Measurements from ENCODE around the gene RAC3. TPM values are rescaled to one million over a fixed set of nuclear protein-coding genes. Genes with fewer than 3 reads are reported as not detected.

Gene RAC3
- total and polyA plus RNA-seq, 9 of the 15 experiments (the other 6 are each of a cell fraction or from before 2014, with no cell fraction given): 0.23 to 292 (median 118) TPM

DNA sequence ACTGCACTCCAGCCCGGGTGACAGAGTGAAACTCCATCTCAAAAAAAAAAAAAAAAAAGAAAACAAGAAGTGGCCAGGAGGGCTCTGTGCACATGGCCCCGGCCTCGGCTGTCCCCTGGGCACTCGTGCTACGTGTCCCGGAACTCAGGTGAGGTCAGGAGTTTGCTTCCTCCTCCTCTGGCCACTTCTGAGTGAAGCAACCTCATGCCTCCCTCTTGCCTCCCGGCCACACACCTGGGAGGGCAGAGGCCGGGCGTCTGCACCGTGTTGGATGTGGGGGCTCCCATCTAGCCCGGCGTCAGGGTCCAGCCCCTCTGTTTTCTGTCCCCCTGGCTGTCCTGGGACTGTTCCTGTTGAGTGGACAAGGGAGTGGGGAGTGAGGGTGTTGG lies 31.9 kb upstream of the RAC3 start:
- Histone ChIP-seq H3K36me3 (ENCODE audit: control insufficient read depth, insufficient read depth, low read length) (peaks cover 6% of the 10 kb centered on the region; the same call in 1 of the 3 replicates), H3K4me2 (ENCODE audit: insufficient read depth, low read length) (no peak overlapping the region), H3K9me1 (ENCODE audit: control insufficient read depth, insufficient read depth, low read length) (no peaks in the 10 kb centered on the region), H3K4me1 (replicated peaks in 1 of 2; ENCODE audit: control insufficient read depth in 2 of 2, insufficient read depth in 2 of 2, low read length in 2 of 2) (peaks cover 0 to 63% of the 10 kb centered on the region in 2 experiments; a peak in 2 of 5 replicates), H3K79me2 (ENCODE audit: control insufficient read depth, insufficient read depth, low read length) (no peaks in the 10 kb centered on the region), H3K9me3 (replicated peaks; ENCODE audit: control insufficient read depth, insufficient read depth, low read depth, low read length) (no peaks in the 10 kb centered on the region), H4K20me1 (replicated peaks; ENCODE audit: control insufficient read depth, insufficient read depth, low read length) (no peaks in the 10 kb centered on the region), H3K27ac (ENCODE audit: extremely low read depth, low read depth, low read length) (no peak overlapping the region), H3K4me3 (no peak overlapping the region), H2AFZ (ENCODE audit: low read depth, low read length) (no peak overlapping the region), H3K9ac (ENCODE audit: insufficient read depth in 1 of 2, low read depth in 2 of 2, low read length in 2 of 2) (no peak overlapping the region; a peak in 1 of 4 replicates), H3K27me3 (ENCODE audit: control insufficient read depth in 2 of 2, insufficient read depth in 2 of 2, low read length in 2 of 2) (no peaks in the 10 kb centered on the region)
- intact Hi-C loops (cut with micrococcal nuclease): no loop called here
- FAIRE-seq: no peak
- ATAC-seq: no peak
- POLR2A ChIA-PET: interaction anchor here (0.7 to 1.1 kb wide), 2 partner anchors 8 to 21 kb away, joined by 3 read pairs; no protein-coding TSS in a partner anchor
- CTCF ChIA-PET (ENCODE audit: low intra/inter-chr PET ratio): no interaction called here
- no peak for DNase-seq (ENCODE audit: extremely low read depth in 1 of 4, low spot score in 3 of 4)
- in situ Hi-C loops (cut with MboI): no loop called here
- 97% methylated on average over 10 of the region's 12 CpGs for WGBS (ENCODE audit: insufficient coverage, low coverage, missing lambda C conversion rate)
- BruUV-seq (replicated peaks): no TSS peak
- TF ChIP-seq HEY1 (CRISPR knock-in tag; IDR thresholded peaks at IDR 0.05; ENCODE audit: borderline replicate concordance): no peak
- no peak for TF ChIP-seq ZKSCAN1 (IDR thresholded peaks at IDR 0.05; ENCODE audit: low read depth, low read length)
- TF ChIP-seq, protein P1, sequence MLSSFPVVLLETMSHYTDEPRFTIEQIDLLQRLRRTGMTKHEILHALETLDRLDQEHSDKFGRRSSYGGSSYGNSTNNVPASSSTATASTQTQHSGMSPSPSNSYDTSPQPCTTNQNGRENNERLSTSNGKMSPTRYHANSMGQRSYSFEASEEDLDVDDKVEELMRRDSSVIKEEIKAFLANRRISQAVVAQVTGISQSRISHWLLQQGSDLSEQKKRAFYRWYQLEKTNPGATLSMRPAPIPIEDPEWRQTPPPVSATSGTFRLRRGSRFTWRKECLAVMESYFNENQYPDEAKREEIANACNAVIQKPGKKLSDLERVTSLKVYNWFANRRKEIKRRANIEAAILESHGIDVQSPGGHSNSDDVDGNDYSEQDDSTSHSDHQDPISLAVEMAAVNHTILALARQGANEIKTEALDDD (IDR thresholded peaks at IDR 0.05): no peak
- TF ChIP-seq DDX20 (tag; IDR thresholded peaks at IDR 0.05; ENCODE audit: low read depth): no peak
- TF ChIP-seq ZFPM2 (CRISPR knock-in tag; IDR thresholded peaks at IDR 0.05): no peak
- TF ChIP-seq, protein P2, sequence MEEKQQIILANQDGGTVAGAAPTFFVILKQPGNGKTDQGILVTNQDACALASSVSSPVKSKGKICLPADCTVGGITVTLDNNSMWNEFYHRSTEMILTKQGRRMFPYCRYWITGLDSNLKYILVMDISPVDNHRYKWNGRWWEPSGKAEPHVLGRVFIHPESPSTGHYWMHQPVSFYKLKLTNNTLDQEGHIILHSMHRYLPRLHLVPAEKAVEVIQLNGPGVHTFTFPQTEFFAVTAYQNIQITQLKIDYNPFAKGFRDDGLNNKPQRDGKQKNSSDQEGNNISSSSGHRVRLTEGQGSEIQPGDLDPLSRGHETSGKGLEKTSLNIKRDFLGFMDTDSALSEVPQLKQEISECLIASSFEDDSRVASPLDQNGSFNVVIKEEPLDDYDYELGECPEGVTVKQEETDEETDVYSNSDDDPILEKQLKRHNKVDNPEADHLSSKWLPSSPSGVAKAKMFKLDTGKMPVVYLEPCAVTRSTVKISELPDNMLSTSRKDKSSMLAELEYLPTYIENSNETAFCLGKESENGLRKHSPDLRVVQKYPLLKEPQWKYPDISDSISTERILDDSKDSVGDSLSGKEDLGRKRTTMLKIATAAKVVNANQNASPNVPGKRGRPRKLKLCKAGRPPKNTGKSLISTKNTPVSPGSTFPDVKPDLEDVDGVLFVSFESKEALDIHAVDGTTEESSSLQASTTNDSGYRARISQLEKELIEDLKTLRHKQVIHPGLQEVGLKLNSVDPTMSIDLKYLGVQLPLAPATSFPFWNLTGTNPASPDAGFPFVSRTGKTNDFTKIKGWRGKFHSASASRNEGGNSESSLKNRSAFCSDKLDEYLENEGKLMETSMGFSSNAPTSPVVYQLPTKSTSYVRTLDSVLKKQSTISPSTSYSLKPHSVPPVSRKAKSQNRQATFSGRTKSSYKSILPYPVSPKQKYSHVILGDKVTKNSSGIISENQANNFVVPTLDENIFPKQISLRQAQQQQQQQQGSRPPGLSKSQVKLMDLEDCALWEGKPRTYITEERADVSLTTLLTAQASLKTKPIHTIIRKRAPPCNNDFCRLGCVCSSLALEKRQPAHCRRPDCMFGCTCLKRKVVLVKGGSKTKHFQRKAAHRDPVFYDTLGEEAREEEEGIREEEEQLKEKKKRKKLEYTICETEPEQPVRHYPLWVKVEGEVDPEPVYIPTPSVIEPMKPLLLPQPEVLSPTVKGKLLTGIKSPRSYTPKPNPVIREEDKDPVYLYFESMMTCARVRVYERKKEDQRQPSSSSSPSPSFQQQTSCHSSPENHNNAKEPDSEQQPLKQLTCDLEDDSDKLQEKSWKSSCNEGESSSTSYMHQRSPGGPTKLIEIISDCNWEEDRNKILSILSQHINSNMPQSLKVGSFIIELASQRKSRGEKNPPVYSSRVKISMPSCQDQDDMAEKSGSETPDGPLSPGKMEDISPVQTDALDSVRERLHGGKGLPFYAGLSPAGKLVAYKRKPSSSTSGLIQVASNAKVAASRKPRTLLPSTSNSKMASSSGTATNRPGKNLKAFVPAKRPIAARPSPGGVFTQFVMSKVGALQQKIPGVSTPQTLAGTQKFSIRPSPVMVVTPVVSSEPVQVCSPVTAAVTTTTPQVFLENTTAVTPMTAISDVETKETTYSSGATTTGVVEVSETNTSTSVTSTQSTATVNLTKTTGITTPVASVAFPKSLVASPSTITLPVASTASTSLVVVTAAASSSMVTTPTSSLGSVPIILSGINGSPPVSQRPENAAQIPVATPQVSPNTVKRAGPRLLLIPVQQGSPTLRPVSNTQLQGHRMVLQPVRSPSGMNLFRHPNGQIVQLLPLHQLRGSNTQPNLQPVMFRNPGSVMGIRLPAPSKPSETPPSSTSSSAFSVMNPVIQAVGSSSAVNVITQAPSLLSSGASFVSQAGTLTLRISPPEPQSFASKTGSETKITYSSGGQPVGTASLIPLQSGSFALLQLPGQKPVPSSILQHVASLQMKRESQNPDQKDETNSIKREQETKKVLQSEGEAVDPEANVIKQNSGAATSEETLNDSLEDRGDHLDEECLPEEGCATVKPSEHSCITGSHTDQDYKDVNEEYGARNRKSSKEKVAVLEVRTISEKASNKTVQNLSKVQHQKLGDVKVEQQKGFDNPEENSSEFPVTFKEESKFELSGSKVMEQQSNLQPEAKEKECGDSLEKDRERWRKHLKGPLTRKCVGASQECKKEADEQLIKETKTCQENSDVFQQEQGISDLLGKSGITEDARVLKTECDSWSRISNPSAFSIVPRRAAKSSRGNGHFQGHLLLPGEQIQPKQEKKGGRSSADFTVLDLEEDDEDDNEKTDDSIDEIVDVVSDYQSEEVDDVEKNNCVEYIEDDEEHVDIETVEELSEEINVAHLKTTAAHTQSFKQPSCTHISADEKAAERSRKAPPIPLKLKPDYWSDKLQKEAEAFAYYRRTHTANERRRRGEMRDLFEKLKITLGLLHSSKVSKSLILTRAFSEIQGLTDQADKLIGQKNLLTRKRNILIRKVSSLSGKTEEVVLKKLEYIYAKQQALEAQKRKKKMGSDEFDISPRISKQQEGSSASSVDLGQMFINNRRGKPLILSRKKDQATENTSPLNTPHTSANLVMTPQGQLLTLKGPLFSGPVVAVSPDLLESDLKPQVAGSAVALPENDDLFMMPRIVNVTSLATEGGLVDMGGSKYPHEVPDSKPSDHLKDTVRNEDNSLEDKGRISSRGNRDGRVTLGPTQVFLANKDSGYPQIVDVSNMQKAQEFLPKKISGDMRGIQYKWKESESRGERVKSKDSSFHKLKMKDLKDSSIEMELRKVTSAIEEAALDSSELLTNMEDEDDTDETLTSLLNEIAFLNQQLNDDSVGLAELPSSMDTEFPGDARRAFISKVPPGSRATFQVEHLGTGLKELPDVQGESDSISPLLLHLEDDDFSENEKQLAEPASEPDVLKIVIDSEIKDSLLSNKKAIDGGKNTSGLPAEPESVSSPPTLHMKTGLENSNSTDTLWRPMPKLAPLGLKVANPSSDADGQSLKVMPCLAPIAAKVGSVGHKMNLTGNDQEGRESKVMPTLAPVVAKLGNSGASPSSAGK (IDR thresholded peaks at IDR 0.05): no peak
- no peak for TF ChIP-seq RHOXF2B (CRISPR knock-in tag; conservative IDR thresholded peaks at IDR 0.05)
- no peak for TF ChIP-seq HSF4 (CRISPR knock-in tag; IDR thresholded peaks at IDR 0.05; ENCODE audit: borderline replicate concordance)
- no peak for TF ChIP-seq MNT (conservative IDR thresholded peaks at IDR 0.05)

Measured in K562 (cell line).